ENCODE measurements around the gene GALNT2.

GALNT2 gene

DNA sequence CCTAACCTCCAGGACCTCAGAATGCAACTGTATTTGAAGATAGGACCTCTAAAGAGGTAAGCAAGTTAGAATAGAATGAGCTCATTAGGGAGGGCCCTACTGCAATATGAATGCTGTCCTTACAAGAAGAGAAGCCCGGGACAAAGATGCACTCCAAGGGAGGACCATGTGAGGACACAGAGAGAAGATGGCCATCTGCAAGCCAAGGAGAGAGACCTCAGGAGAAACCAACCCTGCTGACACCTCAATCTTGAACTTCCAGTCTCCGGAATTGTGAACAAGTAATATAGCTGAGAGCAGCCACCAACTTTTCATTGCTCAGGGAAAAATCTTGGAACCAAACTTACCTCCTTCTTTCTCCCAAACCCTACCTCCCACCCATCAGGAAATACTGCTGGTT, 15.0 kb upstream of the GALNT2 start:
- no peak for DNase-seq

DNA sequence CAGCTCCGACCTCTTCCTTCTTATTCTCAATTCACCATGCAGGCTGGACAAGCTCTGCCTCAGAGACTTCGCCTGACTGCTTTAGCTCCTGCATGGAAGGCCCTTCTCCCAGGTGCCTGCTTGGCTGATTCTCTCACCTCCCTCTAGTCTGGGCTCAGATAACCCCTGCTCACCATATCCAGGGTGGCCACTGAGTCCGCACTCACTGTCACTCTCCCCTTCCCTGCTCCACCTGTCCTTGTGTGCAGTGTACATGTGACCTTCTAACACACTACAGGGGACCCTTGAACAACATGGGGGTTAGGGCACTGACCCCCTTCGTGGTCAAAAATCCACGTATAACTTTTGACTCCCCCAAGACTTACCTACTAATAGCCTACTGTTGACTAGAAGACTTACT, 14.4 kb upstream of the GALNT2 start:
- no peak for DNase-seq

DNA sequence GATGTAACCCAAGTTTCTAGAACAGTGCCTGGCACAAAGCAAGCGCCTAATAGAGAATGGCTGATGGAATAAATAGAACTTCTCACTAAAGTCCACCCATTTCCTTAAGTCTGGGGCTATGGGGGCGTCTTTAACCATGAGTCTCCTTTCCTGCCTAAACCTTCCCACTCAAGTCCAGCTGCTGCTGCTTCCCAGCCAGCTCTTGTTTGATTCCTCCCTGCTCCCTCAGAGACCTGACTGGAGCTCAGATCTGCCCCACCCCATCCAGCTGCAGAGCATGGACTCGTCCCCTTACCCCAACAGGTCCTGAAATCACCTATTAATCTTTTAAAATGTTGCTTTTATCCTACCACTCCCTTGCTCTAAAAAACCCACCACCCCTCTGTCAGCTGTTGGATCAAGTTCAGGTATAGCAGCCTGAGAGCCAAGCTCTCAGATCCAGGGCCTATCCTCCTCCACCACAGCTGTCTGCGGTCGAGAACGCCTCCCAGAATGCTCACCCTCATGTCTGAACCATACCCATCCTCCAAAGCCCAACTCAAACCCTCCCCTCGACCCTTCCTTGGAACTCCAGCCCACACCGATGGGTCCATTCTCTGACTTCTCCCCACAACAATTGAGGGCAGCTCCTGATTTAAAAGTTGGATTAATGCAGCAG, 12.8 kb upstream of the GALNT2 start:
- no peak for DNase-seq

DNA sequence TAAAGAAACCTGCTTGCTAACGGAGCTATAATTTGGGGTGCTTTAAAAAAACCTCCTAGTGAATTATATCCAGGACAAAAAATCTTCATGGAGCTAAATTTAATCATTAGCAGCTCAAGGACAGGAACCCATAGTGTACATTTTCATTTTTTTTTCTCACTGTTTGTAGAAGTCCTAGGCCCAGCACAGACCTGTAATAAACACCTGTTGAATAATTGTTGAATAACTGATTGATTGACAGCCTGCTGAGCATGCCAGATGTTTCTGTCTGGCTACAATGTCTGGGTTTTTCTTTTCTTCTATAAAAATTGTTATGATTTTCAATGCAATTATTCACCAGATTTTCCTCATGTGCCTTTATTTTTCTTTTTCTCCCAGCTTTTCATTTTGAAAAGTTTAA, 10.9 kb upstream of the GALNT2 start:
- DNase-seq: no peak

DNA sequence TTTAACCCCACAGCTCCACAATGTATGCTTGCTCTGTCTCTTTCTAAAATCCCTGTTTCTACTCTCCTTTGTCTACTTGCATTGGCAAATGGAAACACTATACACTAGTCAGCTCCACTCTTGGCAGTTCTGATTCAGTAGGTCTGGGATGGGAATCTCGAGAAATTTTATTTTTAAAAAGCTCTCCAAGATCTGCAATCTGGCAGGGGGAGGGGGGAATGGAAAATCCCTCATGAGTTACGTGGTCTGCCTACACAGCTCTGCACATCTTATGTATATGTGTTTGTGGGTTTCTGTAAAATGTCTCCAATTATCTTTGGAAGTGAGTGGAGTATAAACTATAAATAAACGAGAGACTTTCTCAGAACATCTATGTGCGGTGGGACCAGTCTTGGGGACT, 9.9 kb upstream of the GALNT2 start:
- DNase-seq: no peak

DNA sequence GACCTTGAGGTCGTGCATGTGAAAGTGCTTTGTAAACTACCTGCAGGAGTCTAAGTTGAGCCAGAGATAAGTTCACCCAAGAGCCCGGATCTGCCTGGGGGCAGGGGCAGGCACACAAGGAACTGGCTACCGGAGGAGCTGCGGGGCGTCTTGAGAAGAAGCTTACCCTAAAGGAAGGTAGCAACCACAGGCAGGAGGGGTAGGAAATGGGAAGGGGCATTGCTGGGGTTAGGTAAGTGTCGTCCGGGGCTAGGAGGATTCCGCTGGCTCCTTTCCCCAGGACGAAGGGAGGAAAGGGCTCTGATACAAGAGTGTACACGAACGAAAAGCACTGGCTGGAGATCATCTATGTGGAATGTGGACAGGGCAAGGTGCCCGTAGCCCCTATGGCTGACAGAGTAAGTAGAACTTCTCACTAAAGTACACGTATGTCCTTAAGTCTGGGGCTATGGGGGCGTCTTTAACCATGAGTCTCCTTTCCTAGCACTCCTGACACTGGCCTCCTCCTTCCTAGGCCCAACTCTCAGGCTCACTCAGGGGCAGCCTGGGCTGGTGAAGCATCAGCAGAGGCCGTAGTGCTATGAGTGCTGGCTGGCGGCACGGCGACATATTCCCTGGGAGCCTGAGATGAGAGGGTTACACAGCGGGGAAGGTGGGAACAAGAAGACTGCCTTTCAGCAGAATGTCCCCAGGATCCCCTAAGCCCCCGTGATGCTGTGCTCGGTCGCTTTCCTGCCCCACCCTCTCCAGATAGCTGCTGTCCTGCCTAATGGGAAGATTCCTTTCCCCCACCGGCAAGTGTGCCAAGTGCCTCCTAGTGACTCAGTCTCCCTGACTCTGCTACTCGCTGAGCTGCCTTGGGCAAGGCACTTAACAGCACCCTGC, 9.1 kb upstream of the GALNT2 start:
- no peak for DNase-seq

DNA sequence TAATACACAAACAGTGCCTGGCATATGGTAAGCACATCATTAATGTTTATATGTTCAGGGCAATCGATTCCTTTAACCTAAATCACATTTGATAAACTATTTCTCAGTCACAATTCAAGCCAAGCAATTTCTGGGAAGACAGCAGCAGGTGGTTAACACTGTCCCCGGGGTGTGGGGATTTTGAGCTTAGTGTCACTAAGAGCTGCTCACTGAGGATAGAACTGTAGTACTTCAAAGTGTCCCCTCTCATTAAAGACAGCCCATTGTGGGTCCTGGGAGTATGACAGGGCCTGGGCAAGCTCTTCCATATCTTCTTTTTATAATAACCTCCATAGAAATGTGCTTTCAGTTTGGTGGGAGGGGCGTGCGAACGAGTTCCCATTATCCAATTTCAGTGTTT, 8.4 kb upstream of the GALNT2 start:
- no peak for DNase-seq

DNA sequence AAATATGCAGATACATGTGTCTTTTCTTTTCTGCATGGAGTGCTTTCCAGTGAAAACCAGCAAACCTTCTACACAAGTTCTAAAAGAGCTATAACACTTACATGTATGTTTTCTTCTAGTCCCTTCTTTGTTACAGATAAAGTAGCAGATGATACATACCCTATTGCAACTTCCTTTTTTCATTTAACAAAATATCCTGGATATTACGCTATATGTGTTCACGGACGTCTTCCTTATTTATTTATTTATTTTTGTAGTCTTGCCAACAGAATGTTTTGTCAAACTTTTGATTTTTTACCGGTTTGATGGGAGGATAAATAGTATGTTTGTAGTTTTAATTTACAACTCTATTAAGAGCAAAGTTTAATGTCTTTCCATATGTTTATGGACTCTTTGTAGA, 5.2 kb upstream of the GALNT2 start:
- no peak for DNase-seq

DNA sequence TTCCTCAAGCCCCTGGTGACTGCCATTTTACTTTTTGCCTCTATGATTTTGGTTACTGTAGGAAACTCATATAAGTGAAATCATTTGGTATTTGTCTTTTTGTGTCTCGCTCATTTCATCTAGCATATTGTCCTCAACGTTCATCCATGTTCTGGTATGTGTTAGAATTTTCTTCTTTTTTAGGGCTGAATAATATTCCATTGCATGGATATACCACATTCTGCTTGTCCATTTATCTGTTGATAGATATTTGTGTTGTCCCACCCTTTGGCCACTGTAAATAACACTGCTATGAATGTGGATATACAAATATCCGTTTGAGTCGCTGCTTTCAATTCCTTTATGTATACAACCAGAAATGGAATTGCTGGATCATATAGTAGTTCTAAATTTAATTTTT, 4.5 kb upstream of the GALNT2 start:
- no peak for DNase-seq

DNA sequence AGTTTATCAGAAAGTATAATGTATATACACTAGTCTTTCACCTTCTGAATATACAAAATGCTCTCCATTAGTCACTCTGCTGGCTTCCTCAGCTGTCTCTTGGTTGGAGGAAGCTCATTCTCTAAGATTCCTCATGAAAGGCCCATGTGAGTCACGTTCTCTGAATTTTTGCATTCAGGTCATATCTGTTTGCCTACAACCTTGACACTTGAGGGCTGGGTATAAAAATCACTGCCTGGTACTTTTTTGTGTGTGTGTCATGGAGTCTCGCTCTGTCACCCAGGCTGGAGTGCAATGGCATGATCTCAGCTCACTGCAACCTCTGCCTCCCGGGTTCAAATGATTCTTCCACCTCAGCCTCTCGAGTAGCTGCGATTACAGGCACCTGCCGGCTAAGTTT, 2.8 kb upstream of the GALNT2 start:
- DNase-seq: no peak

DNA sequence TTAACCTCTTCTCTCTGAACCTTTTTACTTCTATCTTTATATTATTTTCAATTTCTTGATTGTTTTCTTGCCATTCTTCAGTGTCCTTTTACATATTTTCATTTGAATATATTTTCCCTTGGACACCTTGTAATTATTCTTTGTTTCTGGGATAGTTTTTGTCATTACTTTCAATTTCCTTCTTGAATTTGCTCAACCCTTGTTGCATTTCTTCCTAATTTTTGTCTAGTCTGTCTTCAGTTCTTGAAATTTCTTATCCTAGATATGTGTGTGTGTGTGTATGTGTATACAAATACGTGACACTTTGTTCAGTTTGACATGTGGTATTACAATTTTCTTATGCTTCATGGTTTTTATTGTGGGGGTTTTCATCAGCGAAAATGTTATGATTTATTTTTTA, 1.9 kb upstream of the GALNT2 start:
- DNase-seq: no peak

DNA sequence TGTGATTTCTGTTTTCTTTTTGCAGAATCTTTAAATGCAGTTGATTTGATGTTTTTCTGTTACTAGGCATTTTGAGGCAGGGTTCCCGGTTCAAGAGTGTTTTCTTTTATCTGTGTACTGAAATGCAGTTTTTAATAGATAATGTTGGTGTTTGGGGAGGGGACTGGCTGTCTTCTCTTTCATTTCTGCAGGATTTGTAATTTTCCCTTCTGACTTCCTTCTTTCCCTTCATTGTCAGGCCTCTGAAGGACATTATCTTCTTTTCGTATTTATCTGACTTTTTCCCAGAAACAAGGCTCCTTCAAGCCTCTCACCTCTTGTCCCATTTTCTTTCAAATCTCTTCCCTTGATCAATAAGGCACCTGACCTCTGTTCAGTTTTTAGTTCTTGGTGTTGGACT, 1.5 kb upstream of the GALNT2 start:
- no peak for DNase-seq

DNA sequence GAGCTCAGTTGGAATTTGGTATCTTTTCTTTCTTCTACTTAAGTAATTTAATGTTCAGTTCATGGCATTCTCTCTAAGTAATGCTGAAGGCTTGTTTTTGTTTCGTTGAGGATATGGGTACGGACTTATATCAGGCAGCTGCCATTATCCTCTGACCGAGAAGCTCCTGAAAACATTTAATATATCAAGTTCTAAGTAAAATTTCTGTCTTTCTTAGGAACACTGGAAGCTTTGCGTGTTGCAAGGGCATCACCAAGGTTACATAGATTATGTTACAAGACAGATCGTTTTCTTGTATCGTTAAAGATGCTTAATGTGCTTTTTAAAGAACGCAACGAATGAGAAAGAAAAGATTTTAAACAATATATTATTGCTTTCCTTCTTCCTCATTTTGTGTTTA, 1.0 kb upstream of the GALNT2 start:
- no peak for DNase-seq

DNA sequence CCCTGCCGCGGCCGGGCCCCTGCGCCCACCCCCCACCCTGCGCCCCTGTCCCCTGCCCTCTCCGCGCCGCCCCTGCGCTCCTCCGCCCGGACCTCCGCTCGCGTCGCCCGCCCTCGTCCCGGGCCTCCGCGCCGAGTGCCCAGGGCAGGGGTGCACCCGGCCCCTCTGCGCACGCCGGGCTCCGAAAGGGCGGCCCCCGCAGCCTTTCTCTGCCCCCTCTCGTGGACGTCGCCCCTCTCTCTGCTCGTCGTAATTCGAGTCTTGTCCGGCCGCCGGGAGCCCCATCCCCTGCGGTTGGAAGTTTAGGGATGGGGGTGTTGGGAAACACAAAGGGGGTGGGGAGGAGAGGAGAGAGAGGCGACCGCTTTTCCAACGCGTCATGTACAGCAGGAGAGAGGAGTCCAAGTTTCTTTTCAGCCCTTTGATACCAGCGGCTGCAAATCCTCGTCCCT, 407 bp downstream of the GALNT2 start:
- DNase-seq: no peak

DNA sequence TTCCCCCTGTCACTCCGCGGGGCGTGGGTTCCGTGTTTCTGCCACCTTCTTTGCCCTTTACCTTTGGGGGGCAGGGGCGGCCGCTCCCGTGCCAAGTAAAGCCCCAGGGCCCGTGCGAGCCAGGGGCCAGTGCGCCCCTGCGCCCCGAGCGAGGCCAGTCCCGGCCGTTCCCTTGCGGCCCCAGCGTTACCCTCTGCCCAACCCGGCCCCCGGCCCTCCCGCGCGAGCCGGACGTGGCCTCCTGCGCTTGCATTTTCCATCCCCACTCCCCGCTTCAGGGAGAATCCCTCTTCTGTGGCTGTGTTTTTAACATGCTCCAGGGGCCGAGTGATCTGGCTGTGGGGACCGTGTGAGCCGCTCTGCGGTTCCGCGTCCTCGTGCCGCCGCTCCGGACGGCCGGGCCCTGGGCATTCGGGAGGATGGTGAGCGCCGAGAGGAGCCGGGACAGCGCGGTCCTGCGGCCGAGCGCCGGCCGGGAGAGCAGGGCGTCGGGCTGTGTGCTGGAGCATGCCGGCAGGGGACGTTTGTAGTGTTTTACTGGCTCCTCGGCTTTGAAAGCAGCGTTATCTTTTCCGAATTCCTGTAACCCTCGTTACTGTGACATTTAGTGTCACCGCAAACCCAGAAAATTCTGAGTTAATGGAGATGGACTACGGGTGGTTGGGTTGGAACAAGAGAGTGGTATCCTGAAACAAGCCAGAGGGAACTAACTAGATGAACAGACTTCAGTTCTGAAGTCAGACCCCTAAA, 1.0 kb downstream of the GALNT2 start:
- no peak for DNase-seq

DNA sequence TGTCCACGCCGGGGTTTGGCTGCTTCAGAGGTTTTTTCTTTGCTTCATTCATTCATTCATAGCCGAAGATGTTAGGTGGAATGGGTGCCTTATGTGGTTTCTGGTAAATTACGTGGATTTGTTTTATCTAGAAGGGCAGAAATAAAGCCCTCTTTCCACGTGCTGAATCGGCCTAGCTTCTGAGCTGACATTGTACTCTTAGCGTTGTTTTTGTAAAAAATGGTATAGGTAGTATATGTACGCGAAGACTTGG, 1.5 kb downstream of the GALNT2 start:
- DNase-seq: no peak

DNA sequence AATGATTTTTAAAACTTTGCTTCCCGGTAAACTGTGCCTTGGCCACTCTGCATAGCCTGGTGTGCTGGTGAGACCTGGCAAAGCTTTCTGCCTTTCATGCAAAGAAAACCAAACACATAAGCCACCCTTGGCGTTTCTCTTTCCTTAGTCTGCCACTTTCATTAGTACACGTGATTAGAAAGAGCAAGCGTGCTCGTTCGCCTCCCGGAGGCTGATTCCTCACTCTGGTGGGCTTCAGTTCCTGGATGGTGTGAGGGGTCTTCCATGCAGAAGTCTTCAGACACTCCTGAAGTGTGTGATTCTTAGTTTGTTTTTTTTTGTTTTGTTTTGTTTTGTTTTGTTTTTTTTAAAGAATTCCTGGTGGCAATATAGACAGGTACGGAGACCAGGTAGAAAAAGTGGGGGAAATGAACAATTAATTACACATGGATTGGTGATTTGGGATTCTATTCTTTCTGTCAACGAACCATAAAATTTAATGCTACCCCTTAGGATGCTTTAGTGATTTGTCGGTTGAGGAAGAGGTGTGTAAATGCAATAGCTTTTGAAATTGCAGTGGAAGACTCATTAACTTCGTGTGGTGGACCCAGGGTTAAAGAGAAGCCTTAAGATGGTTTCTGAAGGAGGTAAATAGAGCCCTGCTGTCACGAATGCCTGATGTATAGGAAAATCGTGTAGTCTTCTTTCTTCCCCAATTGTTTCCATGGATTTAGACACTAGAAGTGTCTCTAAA, 2.1 kb downstream of the GALNT2 start:
- DNase-seq: no peak

DNA sequence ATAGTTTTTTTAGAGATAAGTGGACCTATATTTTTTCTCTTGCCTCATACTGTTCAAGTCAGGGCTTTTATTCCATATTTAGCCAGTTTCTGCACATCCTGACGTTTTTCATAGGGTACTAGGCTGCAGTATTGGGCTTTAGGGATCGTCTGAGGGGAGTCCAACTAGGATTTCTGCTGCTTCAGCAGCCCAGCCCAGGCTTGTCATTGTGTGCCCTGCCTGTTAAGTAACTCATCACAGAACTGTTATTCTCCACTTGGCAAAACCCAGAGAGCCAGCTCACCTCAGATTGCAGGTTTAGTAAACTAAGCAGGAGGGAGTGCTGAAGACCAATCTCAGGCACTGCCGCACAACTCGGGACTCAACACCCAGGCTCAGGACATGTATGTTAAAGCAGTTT, 2.8 kb downstream of the GALNT2 start:
- no peak for DNase-seq

DNA sequence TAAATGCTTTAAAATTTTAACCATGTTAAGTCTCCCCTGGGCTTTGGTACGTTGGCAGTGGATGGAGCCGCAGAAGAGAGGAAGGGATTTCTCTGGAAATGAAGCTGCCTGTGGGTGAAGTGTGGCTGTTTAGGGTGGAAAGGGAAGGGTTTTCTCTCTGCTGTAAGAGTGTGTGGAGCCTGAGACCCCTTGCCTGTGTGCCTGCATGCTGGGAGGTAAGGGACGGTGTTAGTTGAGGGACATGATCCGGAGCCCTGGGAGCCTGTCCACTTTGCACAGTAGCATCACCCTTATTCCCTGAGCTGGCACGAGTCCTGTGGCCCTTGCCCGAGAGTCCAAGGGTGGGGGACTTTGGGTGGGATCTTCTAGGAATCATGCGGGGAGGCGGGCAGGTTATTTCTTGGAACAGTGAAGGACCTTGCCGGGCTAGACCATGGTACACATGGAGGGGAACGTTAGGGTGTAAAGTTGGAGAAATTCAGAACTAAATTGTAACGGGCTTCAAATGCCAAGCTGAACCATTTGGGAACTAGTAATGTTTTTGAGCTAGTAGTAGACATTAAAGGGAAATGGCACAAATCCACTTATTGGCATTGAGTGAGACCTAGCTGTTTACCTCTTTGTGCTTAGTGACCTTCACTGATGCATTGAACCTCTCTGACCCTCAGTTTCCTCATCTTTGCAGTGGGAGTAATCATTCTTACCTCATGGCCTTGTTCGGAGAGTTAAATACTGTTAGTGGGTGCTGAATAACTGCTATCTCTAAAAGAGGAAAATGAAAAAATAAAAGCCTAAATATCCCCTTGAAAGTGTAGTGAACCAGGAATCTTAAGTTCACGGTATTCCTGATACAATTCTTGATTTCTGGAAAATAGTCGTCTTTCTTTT, 3.5 kb downstream of the GALNT2 start:
- DNase-seq: no peak

DNA sequence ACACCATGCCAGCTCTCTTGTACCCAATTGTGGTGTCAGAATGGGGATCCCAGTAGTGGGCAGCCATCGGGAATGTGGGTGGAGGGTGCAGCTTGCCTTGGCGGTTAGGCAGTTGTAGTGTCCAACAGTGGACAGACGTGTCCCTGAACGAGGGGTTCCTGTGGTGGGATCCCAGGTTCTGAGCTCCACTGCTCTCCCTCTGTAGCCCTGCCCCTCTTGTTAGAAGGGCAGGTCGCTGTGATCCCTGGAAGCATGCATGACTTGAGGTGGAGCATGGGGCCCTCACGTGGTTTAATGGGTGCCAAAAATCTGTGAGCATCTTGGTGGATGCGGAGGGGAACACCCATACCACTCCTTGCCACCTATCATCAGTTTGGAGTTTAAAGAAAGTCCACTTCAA, 4.3 kb downstream of the GALNT2 start:
- no peak for DNase-seq

DNA sequence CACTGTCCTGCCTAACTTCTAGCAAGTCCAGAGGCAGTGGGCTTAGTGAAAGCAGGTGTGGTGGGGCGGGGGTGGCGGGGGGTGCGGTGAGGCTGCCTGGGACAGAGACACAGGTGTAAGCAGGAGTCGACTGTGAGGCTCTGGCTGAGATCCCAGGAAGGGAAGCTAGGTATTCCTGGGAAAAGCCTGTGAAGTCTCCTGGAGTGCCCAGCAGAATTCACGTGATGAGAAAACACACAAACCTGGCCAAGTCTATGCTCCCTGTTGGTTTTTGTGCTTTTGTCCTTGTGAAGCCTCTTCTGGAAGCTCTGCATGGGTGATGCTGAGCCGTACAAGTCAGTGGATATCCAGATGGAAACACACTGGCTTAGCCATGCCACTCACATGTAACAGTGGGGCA, 5.3 kb downstream of the GALNT2 start:
- DNase-seq: no peak

DNA sequence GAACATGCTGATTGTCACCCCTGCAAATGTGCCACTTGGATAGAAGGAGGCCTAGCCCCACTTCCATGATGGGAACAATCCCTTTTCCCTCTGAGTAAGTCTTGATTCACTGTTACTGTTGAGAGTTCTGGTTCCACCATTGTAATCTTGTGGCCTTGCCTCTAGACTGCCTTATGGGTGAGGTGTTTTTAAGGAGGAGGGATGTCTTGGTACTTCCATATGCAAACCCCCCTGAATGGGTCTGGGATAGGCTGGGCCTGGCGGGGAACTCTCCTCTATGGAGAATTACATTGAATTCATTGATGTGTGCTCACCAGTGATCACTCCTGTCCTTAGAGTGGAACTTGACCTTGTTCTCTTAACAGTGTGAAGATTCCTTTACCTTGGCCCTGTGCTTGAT, 5.8 kb downstream of the GALNT2 start:
- DNase-seq: no peak

Measured in GOT3 (cell line).